GM21447 (cell line): ENCODE results near the gene ZSCAN18.

Experiments
- ATAC-seq: cut with Tn5 transposase; IDR thresholded peaks from one replicate; pipeline ENCODE4 v1.9.1; 2021; ENCODE audit not compliant: unreplicated experiment

The ZSCAN18 gene

GRCh38 chr19:58045411-58046050, 52.5 kb downstream of the ZSCAN18 start:
- ATAC-seq, result no peak

- ATAC-seq, result no peak
Observed at GRCh38 chr19:58044886-58045285, 53.1 kb downstream of the ZSCAN18 start.

DNA sequence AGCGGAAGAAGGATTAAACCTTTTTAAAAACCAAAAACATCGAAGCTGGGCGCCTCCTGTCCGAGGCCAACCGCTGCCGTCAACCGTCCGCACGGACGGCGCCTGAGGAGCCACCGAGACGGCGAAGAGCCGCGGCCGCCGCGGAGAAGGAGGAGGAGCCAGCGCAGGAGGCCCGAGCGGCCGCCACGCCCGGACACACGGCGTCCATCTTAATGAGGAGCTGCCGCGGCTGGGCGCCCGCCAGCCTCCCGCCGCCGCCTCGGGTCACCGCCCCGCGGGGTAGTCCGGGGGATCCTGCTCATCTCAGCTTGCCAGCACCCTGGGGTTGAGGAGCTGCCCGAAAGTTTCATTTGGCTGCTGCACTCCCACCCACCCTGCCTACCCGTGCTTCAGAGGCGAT, 53.6 kb downstream of the ZSCAN18 start:
- no peak for ATAC-seq

GRCh38 chr19:58042495-58043340, 55.3 kb downstream of the ZSCAN18 start:
- no peak for ATAC-seq

DNA sequence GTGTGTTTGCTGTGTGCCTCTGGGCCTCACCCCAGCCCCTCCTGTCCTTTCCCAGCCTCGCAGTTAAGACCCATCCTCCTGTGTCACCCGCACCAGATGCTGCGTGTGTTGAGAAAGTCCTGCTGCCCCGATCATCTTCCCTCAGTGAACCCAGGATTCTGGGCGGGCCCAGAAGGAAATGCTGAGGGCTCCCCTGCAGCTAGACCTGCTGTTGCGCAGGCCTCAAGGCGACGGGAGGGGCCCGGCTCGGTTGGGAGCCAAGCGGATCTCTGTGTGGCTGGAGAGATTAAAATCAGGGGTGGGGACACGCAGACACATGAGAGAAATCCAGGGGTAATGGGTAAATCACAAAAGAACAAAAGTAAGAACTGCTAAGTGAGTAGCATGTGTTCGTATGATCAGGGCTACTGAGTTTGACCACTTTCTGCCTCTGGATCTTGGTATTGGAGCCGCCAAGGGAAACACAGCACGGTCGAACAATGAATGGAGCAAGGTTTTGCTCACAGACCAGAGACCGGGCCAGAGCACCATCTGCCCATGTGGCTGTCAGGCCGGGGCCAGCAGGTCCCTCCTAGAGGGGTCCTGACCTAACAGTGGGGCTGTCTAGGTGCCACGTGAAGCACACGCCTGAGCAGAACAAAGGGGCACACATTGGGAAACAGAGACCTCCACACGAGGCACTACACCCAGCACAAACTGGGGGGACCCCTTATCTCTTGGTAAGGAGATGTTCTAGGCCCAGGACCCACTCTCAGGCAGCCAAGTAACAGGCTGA, 57.1 kb downstream of the ZSCAN18 start:
- no peak for ATAC-seq

DNA sequence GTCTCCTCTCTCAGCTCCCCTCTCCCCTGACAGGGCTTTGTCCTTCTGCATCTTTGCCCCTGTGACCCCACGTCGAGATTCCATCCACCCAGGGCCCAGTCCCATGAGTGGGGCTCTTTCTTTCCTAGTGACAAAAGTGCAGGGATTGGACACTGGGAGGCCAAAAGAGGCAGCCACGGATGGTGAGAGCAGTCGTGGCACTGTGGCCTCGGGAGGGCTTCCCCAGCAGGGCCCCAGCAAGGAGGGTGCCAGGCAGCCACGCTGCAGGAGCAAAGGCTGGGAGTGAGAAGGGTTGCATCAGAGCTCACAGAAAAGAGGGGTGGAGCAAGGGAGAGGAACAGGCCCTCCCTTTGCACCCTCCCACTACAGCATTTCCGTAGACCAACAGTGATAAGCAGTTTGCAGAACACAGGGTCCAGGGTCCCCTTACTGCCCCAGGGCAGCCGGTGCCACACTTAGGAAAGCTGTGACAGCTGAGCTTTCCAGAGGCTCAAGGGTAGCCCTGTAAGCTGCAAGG, 59.3 kb downstream of the ZSCAN18 start:
- no peak for ATAC-seq

- ATAC-seq, result no peak
Observed at GRCh38 chr19:58037927-58038687, 59.9 kb downstream of the ZSCAN18 start.

DNA sequence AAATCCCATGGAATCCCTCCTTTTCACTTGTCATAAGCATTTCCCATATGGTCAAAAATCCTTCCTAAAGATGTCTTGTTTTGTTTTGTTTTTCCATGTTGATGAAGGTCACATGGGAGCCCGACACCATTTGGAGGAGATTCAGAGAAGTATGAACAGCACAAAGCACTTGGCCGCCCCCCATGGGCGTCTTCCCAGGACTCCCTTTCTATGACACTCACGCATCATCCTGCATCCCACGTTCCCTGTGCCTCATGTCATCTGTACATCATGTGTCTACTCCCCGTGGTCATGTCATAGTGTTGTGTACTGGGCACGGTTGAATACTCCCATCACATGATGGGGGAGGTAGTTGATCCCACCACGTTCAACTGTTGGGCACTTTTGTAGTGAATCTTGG, 62.2 kb downstream of the ZSCAN18 start:
- no peak for ATAC-seq

GRCh38 chr19:58034477-58034793, 63.6 kb downstream of the ZSCAN18 start:
- no peak for ATAC-seq
